GM23338 (cell line): ENCODE data around the gene TRIM72. TPM values are rescaled to one million over a fixed set of nuclear protein-coding genes. Genes with fewer than 3 reads are reported as not detected.

ENCODE experiments used
- ATAC-seq: fragments of 200-7000 bp; cut with Tn5 transposase; 3 replicates; pipeline ENCODE4 v1.9.1; 2020
- DNase-seq: peaks from one replicate; pipeline ENCODE4 v3.0.0-alpha.2; 2015; ENCODE audit warnings: low spot score
- H2AFZ ChIP-seq: fragments of 200-600 bp; sonication (generic); 2 replicates; pipeline ENCODE4 v1.8.0; 2016; ENCODE audit warnings: antibody characterized with exemption, mild to moderate bottlenecking, moderate library complexity
- H3F3A ChIP-seq: fragments of 200-600 bp; sonication (generic); replicated peaks from 2 replicates; pipeline ENCODE4 v1.8.0; 2017; ENCODE audit warnings: antibody characterized with exemption, mixed run types, low read depth
- H3K27ac ChIP-seq: fragments of 200-600 bp; sonication (generic); 2 replicates; pipeline ENCODE4 v1.6.1; 2016; ENCODE audit warnings: low read depth
- H3K27me3 ChIP-seq: fragments of 200-600 bp; sonication (generic); 2 replicates; pipeline ENCODE4 v1.8.0; 2016; ENCODE audit warnings: mild to moderate bottlenecking, mixed run types, moderate library complexity; ENCODE audit not compliant: insufficient read depth
- H3K36me3 ChIP-seq: fragments of 200-600 bp; sonication (generic); 2 replicates; pipeline ENCODE4 v1.8.0; 2016; ENCODE audit warnings: mild to moderate bottlenecking; ENCODE audit not compliant: insufficient read depth
- H3K4me1 ChIP-seq: fragments of 200-600 bp; sonication (generic); 2 replicates; pipeline ENCODE4 v1.8.0; 2016; ENCODE audit warnings: mild to moderate bottlenecking, moderate library complexity; ENCODE audit not compliant: insufficient read depth
- H3K4me2 ChIP-seq: fragments of 200-600 bp; sonication (generic); 2 replicates; pipeline ENCODE4 v1.7.1; 2017; ENCODE audit warnings: mixed run types
- H3K4me3 ChIP-seq: fragments of 200-600 bp; sonication (generic); 2 replicates; pipeline ENCODE4 v1.6.1; 2016; ENCODE audit warnings: mixed run types
- H3K79me2 ChIP-seq: fragments of 200-600 bp; sonication (generic); replicated peaks from 2 replicates; pipeline ENCODE4 v1.8.0; 2017; ENCODE audit warnings: mild to moderate bottlenecking; ENCODE audit not compliant: insufficient read depth
- H3K9me2 ChIP-seq: fragments of 200-600 bp; sonication (generic); 2 replicates; pipeline ENCODE4 v1.8.0; 2017; ENCODE audit not compliant: insufficient read depth
- H4K20me1 ChIP-seq: fragments of 200-600 bp; sonication (generic); replicated peaks from 2 replicates; pipeline ENCODE4 v1.8.0; 2017; ENCODE audit warnings: mild to moderate bottlenecking; ENCODE audit not compliant: insufficient read depth
- H3K27ac Mint-ChIP-seq: 2 replicates; pipeline ENCODE4 v1.8.0; 2020; ENCODE audit warnings: inconsistent platforms, mild to moderate bottlenecking, moderate library complexity, mixed read lengths
- H3K27me3 Mint-ChIP-seq: 3 replicates; pipeline ENCODE4 v1.8.0; 2022; ENCODE audit warnings: low read depth, mild to moderate bottlenecking, moderate library complexity, mixed read lengths, inconsistent platforms; ENCODE audit not compliant: insufficient read depth, poor library complexity
- H3K36me3 Mint-ChIP-seq: 3 replicates; pipeline ENCODE4 v1.8.0; 2021; ENCODE audit warnings: low read depth, mild to moderate bottlenecking, inconsistent platforms, moderate library complexity, mixed read lengths
- H3K4me1 Mint-ChIP-seq: 3 replicates; pipeline ENCODE4 v1.8.0; 2020; ENCODE audit warnings: mild to moderate bottlenecking, inconsistent platforms, mixed read lengths
- H3K4me3 Mint-ChIP-seq: 3 replicates; pipeline ENCODE4 v1.8.0; 2021; ENCODE audit warnings: moderate library complexity, mild to moderate bottlenecking, inconsistent platforms, mixed read lengths
- H3K9me3 Mint-ChIP-seq: 3 replicates; pipeline ENCODE4 v1.8.0; 2020; ENCODE audit warnings: moderate library complexity, mild to moderate bottlenecking, inconsistent platforms, mixed read lengths
- CTCF ChIP-seq, 2 experiments: fragments of 200-600 bp in 1 of 2; sonication (generic) in 1 of 2; conservative IDR thresholded peaks; 2 replicates each; pipeline versions ENCODE4 v1.5.1 to v1.6.1; 2016 to 2017; ENCODE audit warnings: antibody characterized with exemption in 2 of 2, low read depth in 2 of 2, mild to moderate bottlenecking in 2 of 2, moderate library complexity in 1 of 2
- NANOG ChIP-seq: IDR thresholded peaks from 2 replicates; pipeline ENCODE4 v1.6.1; 2016; ENCODE audit warnings: antibody characterized with exemption, borderline replicate concordance
- ZNF462 ChIP-seq: fragments of 250-450 bp; sonication (Bioruptor Pico); IDR thresholded peaks from 2 replicates; pipeline ENCODE4 v1.5.0; 2020; ENCODE audit warnings: mild to moderate bottlenecking, moderate library complexity
- polyA plus RNA-seq: library from polyadenylated mRNA; unstranded; fragments of >200 nt; fragmentation: Nextera tagmentation; extraction: Ambion mirVana; gene quantifications from 2 replicates; pipeline ENCODE4 v1.2.1, GENCODE V29; 2016
- total RNA-seq: library from RNA; depleted of rRNA; stranded (reverse); fragments of >200 nt; shearing (Covaris generic); gene quantifications from 2 replicates; pipeline ENCODE4 v1.2.3, GENCODE V29; 2014
- TF ChIP-seq, protein P1 (sequence below): IDR thresholded peaks from 2 replicates; pipeline ENCODE4 v1.6.1; 2016; ENCODE audit warnings: antibody characterized with exemption

Gene TRIM72
- total and polyA plus RNA-seq, 2 experiments from 2014 or later, result 0.81 to 1.3 TPM

GRCh38 chr16:31188450-31189411 is 25.2 kb upstream of the TRIM72 start:
- Histone ChIP-seq H3K4me3 (no peak overlapping the region), H3F3A (peaks cover 79% of the 10 kb centered on the region), H3K4me2 (no peak overlapping the region), H2AFZ (no peak overlapping the region), H3K27me3 (no peaks in the 10 kb centered on the region), H3K9me2 (no peaks in the 10 kb centered on the region), H3K79me2 (peaks cover 92% of the 10 kb centered on the region), H3K27ac (peak overlapping the region; percentile 58; the same call in 1 of the 2 replicates), H3K4me1 (no peaks in the 10 kb centered on the region; the same call in 1 of the 2 replicates), H3K36me3 (peaks cover 100% of the 10 kb centered on the region), H4K20me1 (peaks cover 86% of the 10 kb centered on the region)
- Mint-ChIP-seq H3K27me3 (peaks cover 13% of the 10 kb centered on the region), H3K4me1 (peaks cover 26% of the 10 kb centered on the region), H3K4me3 (no peak overlapping the region), H3K36me3 (peaks cover 100% of the 10 kb centered on the region), H3K9me3 (no peaks in the 10 kb centered on the region; the same call in 2 of the 3 replicates), H3K27ac (peak overlapping the region; percentile 75; the same call in 1 of the 2 replicates)
- no peak for DNase-seq
- ATAC-seq, result no peak
- no peak for TF ChIP-seq CTCF (conservative IDR thresholded peaks at IDR 0.05; ENCODE audit: low read depth in 2 of 2)
- TF ChIP-seq ZNF462 (CRISPR knock-in tag), result no peak
- TF ChIP-seq NANOG, result no peak
- TF ChIP-seq, protein P1, sequence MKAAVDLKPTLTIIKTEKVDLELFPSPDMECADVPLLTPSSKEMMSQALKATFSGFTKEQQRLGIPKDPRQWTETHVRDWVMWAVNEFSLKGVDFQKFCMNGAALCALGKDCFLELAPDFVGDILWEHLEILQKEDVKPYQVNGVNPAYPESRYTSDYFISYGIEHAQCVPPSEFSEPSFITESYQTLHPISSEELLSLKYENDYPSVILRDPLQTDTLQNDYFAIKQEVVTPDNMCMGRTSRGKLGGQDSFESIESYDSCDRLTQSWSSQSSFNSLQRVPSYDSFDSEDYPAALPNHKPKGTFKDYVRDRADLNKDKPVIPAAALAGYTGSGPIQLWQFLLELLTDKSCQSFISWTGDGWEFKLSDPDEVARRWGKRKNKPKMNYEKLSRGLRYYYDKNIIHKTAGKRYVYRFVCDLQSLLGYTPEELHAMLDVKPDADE, result no peak
